ENCODE data around the gene PKNOX2. TPM values are rescaled to one million over a fixed set of nuclear protein-coding genes. Genes with fewer than 3 reads are reported as not detected.

Gene PKNOX2
- total and polyA plus RNA-seq, 9 of the 15 experiments (the other 6 are each of a cell fraction or from before 2014, with no cell fraction given): not detected

DNA sequence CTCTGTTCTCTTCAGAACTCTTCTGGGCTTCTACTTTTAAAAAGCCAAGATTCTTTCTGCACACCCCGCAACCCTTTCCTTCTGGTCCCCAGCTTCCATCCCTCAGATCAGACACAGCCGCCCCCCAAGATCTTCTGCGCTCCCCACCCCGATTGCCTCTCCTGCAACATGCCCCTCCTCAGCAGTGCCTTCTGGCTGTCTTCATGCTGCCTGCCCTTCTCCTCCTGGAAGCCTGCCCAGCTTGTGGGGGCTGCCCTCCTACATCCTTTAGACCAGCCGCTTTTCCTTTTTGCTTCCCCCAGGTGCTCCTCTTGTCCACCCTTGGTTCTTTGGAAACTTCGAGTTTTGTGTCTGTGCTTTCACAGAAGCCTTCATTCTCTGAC lies 187.3 kb downstream of the PKNOX2 start:
- TF ChIP-seq SREBF1 (IDR thresholded peaks at IDR 0.05; ENCODE audit: borderline replicate concordance, low read depth, low read length) (no peak), BRF2 (IDR thresholded peaks at IDR 0.05; ENCODE audit: borderline replicate concordance, insufficient read depth, insufficient read length) (no peak), CBFA2T3 (IDR thresholded peaks at IDR 0.05) (no peak)
- TF ChIP-seq, protein P1, sequence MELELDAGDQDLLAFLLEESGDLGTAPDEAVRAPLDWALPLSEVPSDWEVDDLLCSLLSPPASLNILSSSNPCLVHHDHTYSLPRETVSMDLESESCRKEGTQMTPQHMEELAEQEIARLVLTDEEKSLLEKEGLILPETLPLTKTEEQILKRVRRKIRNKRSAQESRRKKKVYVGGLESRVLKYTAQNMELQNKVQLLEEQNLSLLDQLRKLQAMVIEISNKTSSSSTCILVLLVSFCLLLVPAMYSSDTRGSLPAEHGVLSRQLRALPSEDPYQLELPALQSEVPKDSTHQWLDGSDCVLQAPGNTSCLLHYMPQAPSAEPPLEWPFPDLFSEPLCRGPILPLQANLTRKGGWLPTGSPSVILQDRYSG (tag; conservative IDR thresholded peaks at IDR 0.05; ENCODE audit: low read depth): no peak
- no peaks in the 10 kb centered on the region for H4K20me1 ChIP-seq (replicated peaks; ENCODE audit: control insufficient read depth, insufficient read depth, low read length)
- no peak for FAIRE-seq
- no peak overlapping the region for H3K4me3 ChIP-seq
- CTCF ChIA-PET (ENCODE audit: low intra/inter-chr PET ratio): no interaction called here
- H2AFZ ChIP-seq (ENCODE audit: low read depth, low read length): no peak overlapping the region
- peaks cover 0 to 12% of the 10 kb centered on the region in 2 experiments; a peak in 2 of 5 replicates for H3K4me1 ChIP-seq (replicated peaks in 1 of 2; ENCODE audit: control insufficient read depth in 2 of 2, insufficient read depth in 2 of 2, low read length in 2 of 2)
- no TSS peak for BruUV-seq (replicated peaks)
- 2% methylated on average over 5 of the region's 6 CpGs for WGBS (ENCODE audit: insufficient coverage, low coverage, missing lambda C conversion rate)
- no peaks in the 10 kb centered on the region for H3K36me3 ChIP-seq (ENCODE audit: control insufficient read depth, insufficient read depth, low read length)
- POLR2A ChIA-PET: interaction anchor here (0.7 kb wide), 1 partner anchor 31 kb away, joined by 3 read pairs; no protein-coding TSS in a partner anchor
- H3K27ac ChIP-seq (ENCODE audit: extremely low read depth, low read depth, low read length): no peak overlapping the region
- no peaks in the 10 kb centered on the region for H3K9me3 ChIP-seq (replicated peaks; ENCODE audit: control insufficient read depth, insufficient read depth, low read depth, low read length)
- no peak overlapping the region for H3K9ac ChIP-seq (ENCODE audit: insufficient read depth in 1 of 2, low read depth in 2 of 2, low read length in 2 of 2)
- H3K79me2 ChIP-seq (ENCODE audit: control insufficient read depth, insufficient read depth, low read length): no peaks in the 10 kb centered on the region
- intact Hi-C loops (cut with micrococcal nuclease) (loop anchor here (10.0 kb wide), 1 partner anchor 53 kb away; no protein-coding TSS in a partner anchor), in situ Hi-C loops (cut with MboI) (no loop called here)
- no peak overlapping the region for H3K4me2 ChIP-seq (ENCODE audit: insufficient read depth, low read length)
- H3K27me3 ChIP-seq (ENCODE audit: control insufficient read depth in 2 of 2, insufficient read depth in 2 of 2, low read length in 2 of 2): peaks cover 18 to 66% of the 10 kb centered on the region in 2 experiments; a peak in 4 of 5 replicates
- no peak for DNase-seq (ENCODE audit: extremely low read depth in 1 of 4, low spot score in 3 of 4)
- ATAC-seq: no peak
- no peaks in the 10 kb centered on the region for H3K9me1 ChIP-seq (ENCODE audit: control insufficient read depth, insufficient read depth, low read length)
